ENCODE data around the gene CALML3. TPM values are rescaled to one million over a fixed set of nuclear protein-coding genes. Genes with fewer than 3 reads are reported as not detected.

CALML3 gene
- total and polyA plus RNA-seq, 2 donors (not counting 1 experiment from before 2014, with no cell fraction given), result not detected

DNA sequence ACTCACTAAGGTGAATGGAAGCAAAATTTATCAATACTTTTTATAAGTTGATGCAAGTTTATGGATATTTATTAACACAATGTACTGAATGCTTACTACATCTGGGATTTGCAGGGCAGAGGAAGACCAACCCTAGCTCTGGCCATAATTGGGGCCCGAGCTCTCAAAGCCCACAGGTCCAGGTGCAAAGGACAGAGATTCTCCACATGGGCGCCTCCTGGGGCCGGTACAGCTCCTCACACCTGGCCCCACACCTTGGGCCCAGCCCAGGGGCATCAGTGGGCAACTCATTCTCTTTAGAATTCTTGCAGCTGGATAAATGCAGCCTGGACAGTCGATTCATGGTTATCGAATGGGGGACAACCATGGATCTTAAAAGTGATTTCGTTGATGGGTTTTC lies 47.1 kb downstream of the CALML3 start:
- H4K20me1 ChIP-seq (ENCODE audit: control insufficient read depth, insufficient read depth, low read length, poor library complexity, severe bottlenecking), result no peaks in the 10 kb centered on the region
- no peak overlapping the region for H3K4me3 Mint-ChIP-seq
- no peaks in the 10 kb centered on the region for H3K36me3 ChIP-seq (replicated peaks in 1 of 2; ENCODE audit: control extremely low read depth in 1 of 2, control insufficient read depth in 1 of 2, extremely low read depth in 1 of 2, insufficient read depth in 2 of 2, low read length in 1 of 2)
- WGBS (ENCODE audit: insufficient coverage), result 75% methylated on average over 6 of the region's 6 CpGs
- H3K9me3 Mint-ChIP-seq (ENCODE audit: insufficient read depth), result no peaks in the 10 kb centered on the region
- H2AFZ ChIP-seq (ENCODE audit: insufficient read depth, low read depth, low read length, poor library complexity, severe bottlenecking), result no peak overlapping the region
- TF ChIP-seq EZH2 (IDR thresholded peaks at IDR 0.05; ENCODE audit: borderline replicate concordance, insufficient read depth, low read depth, low read length, poor library complexity, severe bottlenecking) (no peak), CTCF (IDR thresholded peaks at IDR 0.05) (no peak)
- POLR2A ChIA-PET, result no interaction called here
- H3K4me3 ChIP-seq (ENCODE audit: control extremely low read depth in 1 of 5, extremely low read depth in 1 of 5, insufficient read depth in 1 of 5, low read depth in 2 of 5, low read length in 4 of 5), result no peak overlapping the region
- no peak overlapping the region for H3K9ac ChIP-seq (ENCODE audit: low read length)
- no peak overlapping the region for H3K27ac ChIP-seq (ENCODE audit: low read length in 2 of 2)
- H3K4me1 Mint-ChIP-seq, result no peaks in the 10 kb centered on the region
- no peaks in the 10 kb centered on the region for H3K79me2 ChIP-seq (ENCODE audit: control insufficient read depth, insufficient read depth, low read length)
- no peak overlapping the region for H3K27ac Mint-ChIP-seq
- CTCF ChIA-PET, result interaction anchor here (2.0 kb wide), 1 partner anchor 51 kb away, joined by 6 read pairs; no protein-coding TSS in a partner anchor
- no peaks in the 10 kb centered on the region for H3K9me3 ChIP-seq (ENCODE audit: control extremely low read depth in 1 of 3, control insufficient read depth in 2 of 3, insufficient read depth in 1 of 3, low read length in 2 of 3)
- H3K4me2 ChIP-seq (replicated peaks; ENCODE audit: low read depth, low read length, poor library complexity, severe bottlenecking), result no peak overlapping the region
- intact Hi-C loops (cut with micrococcal nuclease), result no loop called here
- no peaks in the 10 kb centered on the region for H3K4me1 ChIP-seq (ENCODE audit: control insufficient read depth in 2 of 2, insufficient read depth in 2 of 2, low read length in 2 of 2)
- no peak for DNase-seq
- peaks cover 4% of the 10 kb centered on the region for H3K27me3 Mint-ChIP-seq
- no peak for ATAC-seq (ENCODE audit: low read depth)
- H3K27me3 ChIP-seq (replicated peaks in 1 of 4; ENCODE audit: control extremely low read depth in 1 of 4, control insufficient read depth in 3 of 4, insufficient read depth in 4 of 4, low read length in 3 of 4), result no peaks in the 10 kb centered on the region

DNA sequence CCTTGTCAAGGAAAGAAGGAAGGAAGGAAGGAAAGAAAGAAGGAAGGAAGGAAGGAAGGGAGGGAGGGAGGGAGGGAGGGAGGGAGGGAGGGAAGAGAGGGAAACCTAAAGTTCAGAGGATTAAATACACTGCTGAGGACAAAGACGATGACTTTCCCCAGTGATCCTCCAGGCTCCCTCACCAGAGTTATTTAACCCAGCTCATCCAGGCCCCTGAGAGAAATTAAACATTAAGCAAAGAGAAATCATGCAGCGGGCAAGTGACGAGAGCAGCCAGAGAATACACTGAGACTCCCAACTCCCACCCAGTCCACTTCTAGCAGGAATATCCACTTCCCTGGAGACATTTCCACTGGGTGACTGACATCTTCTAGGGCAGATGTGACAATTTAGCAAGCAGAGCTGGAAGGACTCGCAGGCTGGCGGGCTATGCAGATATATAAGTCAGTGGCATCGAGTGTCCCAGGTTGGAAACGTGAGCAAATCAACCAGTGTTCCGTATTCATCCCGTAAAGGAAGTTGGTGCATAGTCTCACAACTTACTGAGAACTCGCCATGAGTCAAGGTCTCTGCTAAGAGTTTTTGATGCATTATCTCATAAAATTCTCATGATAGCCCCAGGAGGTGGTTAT lies 48.7 kb downstream of the CALML3 start:
- WGBS (ENCODE audit: insufficient coverage), result 96% methylated on average over 9 of the region's 10 CpGs
- TF ChIP-seq CTCF (IDR thresholded peaks at IDR 0.05), result no peak
- no peak for TF ChIP-seq EZH2 (IDR thresholded peaks at IDR 0.05; ENCODE audit: borderline replicate concordance, insufficient read depth, low read depth, low read length, poor library complexity, severe bottlenecking)
- H3K4me3 ChIP-seq (ENCODE audit: control extremely low read depth in 1 of 5, extremely low read depth in 1 of 5, insufficient read depth in 1 of 5, low read depth in 2 of 5, low read length in 4 of 5), result no peak overlapping the region
- POLR2A ChIA-PET, result no interaction called here
- peaks cover 4% of the 10 kb centered on the region for H3K27me3 Mint-ChIP-seq
- no peak overlapping the region for H3K4me3 Mint-ChIP-seq
- no peak overlapping the region for H3K9ac ChIP-seq (ENCODE audit: low read length)
- ATAC-seq (ENCODE audit: low read depth), result no peak
- H3K27me3 ChIP-seq (replicated peaks in 1 of 4; ENCODE audit: control extremely low read depth in 1 of 4, control insufficient read depth in 3 of 4, insufficient read depth in 4 of 4, low read length in 3 of 4), result no peaks in the 10 kb centered on the region
- no peak overlapping the region for H3K4me2 ChIP-seq (replicated peaks; ENCODE audit: low read depth, low read length, poor library complexity, severe bottlenecking)
- H3K79me2 ChIP-seq (ENCODE audit: control insufficient read depth, insufficient read depth, low read length), result no peaks in the 10 kb centered on the region
- H3K9me3 ChIP-seq (ENCODE audit: control extremely low read depth in 1 of 3, control insufficient read depth in 2 of 3, insufficient read depth in 1 of 3, low read length in 2 of 3), result no peaks in the 10 kb centered on the region
- no peak overlapping the region for H2AFZ ChIP-seq (ENCODE audit: insufficient read depth, low read depth, low read length, poor library complexity, severe bottlenecking)
- no peaks in the 10 kb centered on the region for H4K20me1 ChIP-seq (ENCODE audit: control insufficient read depth, insufficient read depth, low read length, poor library complexity, severe bottlenecking)
- H3K27ac Mint-ChIP-seq, result no peak overlapping the region
- DNase-seq, result no peak
- CTCF ChIA-PET, result interaction anchor here (1.2 kb wide), 1 partner anchor 9 kb away, joined by 3 read pairs; no protein-coding TSS in a partner anchor
- no peaks in the 10 kb centered on the region for H3K36me3 ChIP-seq (replicated peaks in 1 of 2; ENCODE audit: control extremely low read depth in 1 of 2, control insufficient read depth in 1 of 2, extremely low read depth in 1 of 2, insufficient read depth in 2 of 2, low read length in 1 of 2)
- no peaks in the 10 kb centered on the region for H3K9me3 Mint-ChIP-seq (ENCODE audit: insufficient read depth)
- intact Hi-C loops (cut with micrococcal nuclease), result no loop called here
- no peak overlapping the region for H3K27ac ChIP-seq (ENCODE audit: low read length in 2 of 2)
- no peaks in the 10 kb centered on the region for H3K4me1 ChIP-seq (ENCODE audit: control insufficient read depth in 2 of 2, insufficient read depth in 2 of 2, low read length in 2 of 2)
- H3K4me1 Mint-ChIP-seq, result no peaks in the 10 kb centered on the region

Data from B cell (primary cell).